NK-92 treated with Interleukin-12 subunit alpha and Interleukin-12 subunit beta, amount 100 ng/mL, for 24 hours (cell line): ENCODE data around the gene DNAJC11.
"Not testable (repeated sequence)": the region's sequence is repeated elsewhere in the genome, so short reads cannot be mapped to it uniquely, and the experiment has no call there.

Source experiments
- DNase-seq: peaks from one replicate; lab custom pipeline; 2025; lab: John Stamatoyannopoulos, UW

Gene DNAJC11

GRCh38 chr1:6651909-6652308, 49.7 kb downstream of the DNAJC11 start:
- no peak for DNase-seq

GRCh38 chr1:6648556-6648955, 53.1 kb downstream of the DNAJC11 start:
- DNase-seq: no peak

- no peak for DNase-seq
Observed at GRCh38 chr1:6646499-6647148, 55.0 kb downstream of the DNAJC11 start.

- DNase-seq: no peak
Observed at GRCh38 chr1:6645018-6645417, 56.6 kb downstream of the DNAJC11 start.

- not testable (repeated sequence) for DNase-seq
Observed at GRCh38 chr1:6640867-6641266, 60.7 kb downstream of the DNAJC11 start.

- no peak for DNase-seq
Observed at GRCh38 chr1:6638226-6638625, 63.4 kb downstream of the DNAJC11 start.

- DNase-seq: no peak
Observed at GRCh38 chr1:6637770-6638169, 63.8 kb downstream of the DNAJC11 start.

- not testable (repeated sequence) for DNase-seq
Observed at GRCh38 chr1:6636778-6637177, 64.8 kb downstream of the DNAJC11 start.

- no peak for DNase-seq
Observed at GRCh38 chr1:6635910-6636760, 65.5 kb downstream of the DNAJC11 start.

- DNase-seq: no peak
Observed at GRCh38 chr1:6635161-6635909, 66.3 kb downstream of the DNAJC11 start.

GRCh38 chr1:6634371-6635052, 67.1 kb downstream of the DNAJC11 start:
- no peak for DNase-seq

- no peak for DNase-seq
Observed at GRCh38 chr1:6632588-6633514, 68.8 kb downstream of the DNAJC11 start.

GRCh38 chr1:6631058-6631457, 70.6 kb downstream of the DNAJC11 start:
- DNase-seq: no peak

- DNase-seq: no peak
Observed at GRCh38 chr1:6630027-6630426, 71.6 kb downstream of the DNAJC11 start.

- no peak for DNase-seq
Observed at GRCh38 chr1:6628971-6629479, 72.6 kb downstream of the DNAJC11 start.

- DNase-seq: no peak
Observed at GRCh38 chr1:6627841-6628545, 73.6 kb downstream of the DNAJC11 start.

- DNase-seq: no peak
Observed at GRCh38 chr1:6627031-6627430, 74.6 kb downstream of the DNAJC11 start.

- DNase-seq: no peak
Observed at GRCh38 chr1:6625584-6626149, 75.9 kb downstream of the DNAJC11 start.

GRCh38 chr1:6624710-6625583, 76.7 kb downstream of the DNAJC11 start, which contains the start of gene THAP3:
Gene THAP3, plus strand, starts transcription at chr1:6624868. Its CDS starts 351 bp downstream, at chr1:6625219.
- peak; percentile 65 for DNase-seq
